NK-92 (cell line): ENCODE measurements around the gene GNB1.
"Not testable (repeated sequence)": the region's sequence is repeated elsewhere in the genome, so short reads cannot be mapped to it uniquely, and the experiment has no call there.

Source experiments
- DNase-seq: peaks from one replicate; lab custom pipeline; 2025; ENCODE audit not compliant: unreplicated experiment; lab: John Stamatoyannopoulos, UW

The GNB1 gene

DNA sequence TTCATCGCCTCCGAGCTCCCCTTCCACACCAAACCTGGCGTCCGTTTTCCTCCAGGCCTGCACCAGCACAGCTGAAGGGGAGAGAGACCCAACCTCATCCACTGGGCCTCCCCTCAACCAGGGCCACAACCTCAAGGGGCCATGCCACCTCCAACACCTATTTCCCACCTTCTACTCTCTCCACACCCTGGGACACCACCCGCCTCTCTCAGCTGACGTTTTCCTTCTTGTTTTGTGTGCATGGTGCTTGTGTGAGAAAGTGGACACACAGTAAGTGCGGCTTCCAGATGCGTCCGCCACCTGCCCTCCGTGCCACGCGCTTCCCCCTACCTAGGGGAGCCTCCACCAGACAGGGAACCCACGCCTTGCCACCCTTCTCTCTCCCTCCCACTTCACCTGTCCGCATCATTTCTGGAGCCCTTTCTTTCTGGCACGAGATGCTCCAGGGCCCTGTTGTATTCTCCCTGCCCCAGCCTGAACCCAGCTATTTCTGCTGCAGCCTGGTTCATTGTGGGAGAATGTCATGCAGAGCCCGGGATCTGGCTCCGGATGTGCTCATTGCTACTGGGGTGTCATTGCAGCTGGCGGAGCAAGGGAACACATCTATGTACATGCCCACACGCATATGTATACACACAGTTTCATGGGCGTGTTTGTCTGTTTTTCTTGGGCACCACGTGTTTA lies 1.3 kb upstream of the GNB1 start:
- DNase-seq, result no peak

DNA sequence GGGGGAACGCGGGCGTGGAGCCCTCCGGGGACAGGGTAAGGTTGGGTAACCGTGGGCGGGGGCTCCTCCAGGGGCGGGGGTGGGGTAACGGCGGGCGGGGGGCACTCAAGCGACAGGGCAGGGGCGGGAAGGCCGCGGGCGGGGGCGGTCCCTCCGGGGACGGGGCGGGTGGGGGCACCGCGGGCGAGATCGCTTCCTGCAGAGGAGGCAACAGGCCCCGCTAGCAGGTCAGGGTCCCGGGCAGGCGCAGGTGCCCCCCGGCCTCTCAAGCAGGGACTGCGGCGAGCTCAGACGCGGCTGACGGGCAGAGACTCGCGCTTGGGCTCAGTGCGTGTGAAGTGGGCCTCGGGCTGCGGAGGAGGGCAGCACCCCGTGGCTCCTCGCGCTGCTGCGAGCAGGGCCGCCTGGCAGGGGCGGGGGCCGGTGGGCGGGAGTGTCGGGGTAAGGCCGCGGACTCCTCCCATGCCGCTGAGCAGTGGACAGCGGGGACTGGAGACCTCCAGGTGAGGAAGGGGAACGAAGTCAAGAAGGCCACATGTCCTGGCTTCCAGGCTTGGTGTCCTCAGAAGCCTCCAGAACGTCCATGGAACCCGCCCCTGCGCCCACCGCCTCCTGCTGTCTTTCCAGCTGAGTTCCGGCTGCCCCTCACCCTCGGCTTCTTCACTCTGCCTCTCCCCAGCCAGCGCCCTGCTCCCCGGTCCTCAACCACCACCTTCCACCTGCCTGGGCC lies 627 bp upstream of the GNB1 start:
- DNase-seq, result peak; percentile 35

DNA sequence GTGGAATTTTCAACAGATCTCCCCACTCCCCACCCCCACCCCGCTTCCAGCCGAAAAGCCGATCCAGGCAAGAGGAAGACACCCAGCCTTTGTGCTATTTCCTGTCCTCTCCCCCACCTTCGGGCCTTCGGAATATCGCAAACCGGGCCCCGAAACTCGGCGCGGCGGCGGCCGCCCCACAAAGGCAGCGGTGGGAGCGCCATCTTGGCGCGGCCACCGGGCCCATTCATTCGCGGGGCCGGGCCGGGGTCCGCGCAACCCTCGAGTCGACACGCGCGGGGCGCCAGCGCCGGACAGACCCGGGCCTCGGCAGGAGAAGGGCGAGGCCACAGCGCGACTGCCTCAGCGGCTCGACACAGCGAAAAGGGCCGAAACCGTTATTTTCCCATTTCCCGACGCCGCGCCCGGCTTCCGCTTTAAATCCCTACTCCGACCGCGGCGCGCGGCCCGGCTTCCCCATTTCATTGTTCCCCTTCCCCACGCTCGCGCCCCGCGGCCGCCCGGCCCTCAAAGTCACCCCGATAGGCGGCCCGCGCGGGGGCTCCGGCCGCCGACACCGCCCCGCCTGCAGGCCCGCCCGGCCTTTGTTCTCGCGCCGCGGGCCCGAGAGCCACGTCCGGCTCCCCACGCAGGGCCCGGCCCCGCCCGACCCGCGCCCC lies 911 bp downstream of the GNB1 start:
- no peak for DNase-seq

DNA sequence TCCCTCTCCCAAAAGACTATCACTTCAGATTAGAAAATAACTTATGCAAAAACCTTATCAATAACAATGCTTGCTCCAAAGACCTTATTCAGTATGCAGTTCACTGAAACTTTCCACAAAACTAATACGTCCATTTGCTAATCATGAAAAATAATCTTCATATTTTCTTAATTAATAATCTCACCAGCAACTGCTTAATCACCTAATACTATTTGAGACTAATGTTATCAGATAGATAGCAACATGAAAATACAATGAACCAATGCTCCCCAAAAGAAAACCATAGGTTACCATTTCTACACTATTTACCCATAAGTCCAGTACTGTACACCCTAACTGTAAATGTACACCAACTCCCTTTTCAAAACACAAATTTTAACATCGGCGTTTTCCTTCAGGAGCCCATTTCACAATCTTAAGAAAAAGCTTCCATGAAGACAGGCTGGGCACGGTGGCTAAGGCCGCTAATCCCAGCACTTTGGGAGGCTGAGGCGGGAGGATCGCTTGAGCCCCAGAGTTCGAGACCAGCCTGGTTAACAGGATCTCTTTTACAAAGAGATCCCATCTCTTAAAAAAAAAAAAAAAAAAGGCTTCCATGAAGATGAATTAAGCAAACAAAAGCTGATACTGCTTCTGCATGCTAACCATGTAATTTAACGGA lies 1.7 kb downstream of the GNB1 start:
- DNase-seq, result no peak

DNA sequence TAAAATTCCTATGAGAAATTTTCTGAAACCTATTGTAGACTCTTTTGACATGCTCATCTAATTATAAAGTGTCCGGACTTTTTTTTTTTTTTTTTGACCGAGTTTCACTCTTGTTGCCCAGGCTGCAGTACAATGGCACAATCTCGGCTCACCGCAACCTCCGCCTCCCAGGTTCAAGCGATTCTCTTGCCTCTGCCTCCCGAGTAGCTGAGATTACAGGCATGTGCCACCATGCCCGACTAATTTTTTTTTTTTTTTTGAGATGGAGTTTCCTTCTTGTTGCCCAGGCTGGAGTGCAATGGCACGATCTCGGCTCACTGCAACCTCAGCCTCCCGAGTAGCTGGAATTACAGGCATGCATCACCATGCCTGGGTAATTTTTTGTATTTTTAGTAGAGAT lies 7.0 kb downstream of the GNB1 start:
- DNase-seq, result not testable (repeated sequence)

DNA sequence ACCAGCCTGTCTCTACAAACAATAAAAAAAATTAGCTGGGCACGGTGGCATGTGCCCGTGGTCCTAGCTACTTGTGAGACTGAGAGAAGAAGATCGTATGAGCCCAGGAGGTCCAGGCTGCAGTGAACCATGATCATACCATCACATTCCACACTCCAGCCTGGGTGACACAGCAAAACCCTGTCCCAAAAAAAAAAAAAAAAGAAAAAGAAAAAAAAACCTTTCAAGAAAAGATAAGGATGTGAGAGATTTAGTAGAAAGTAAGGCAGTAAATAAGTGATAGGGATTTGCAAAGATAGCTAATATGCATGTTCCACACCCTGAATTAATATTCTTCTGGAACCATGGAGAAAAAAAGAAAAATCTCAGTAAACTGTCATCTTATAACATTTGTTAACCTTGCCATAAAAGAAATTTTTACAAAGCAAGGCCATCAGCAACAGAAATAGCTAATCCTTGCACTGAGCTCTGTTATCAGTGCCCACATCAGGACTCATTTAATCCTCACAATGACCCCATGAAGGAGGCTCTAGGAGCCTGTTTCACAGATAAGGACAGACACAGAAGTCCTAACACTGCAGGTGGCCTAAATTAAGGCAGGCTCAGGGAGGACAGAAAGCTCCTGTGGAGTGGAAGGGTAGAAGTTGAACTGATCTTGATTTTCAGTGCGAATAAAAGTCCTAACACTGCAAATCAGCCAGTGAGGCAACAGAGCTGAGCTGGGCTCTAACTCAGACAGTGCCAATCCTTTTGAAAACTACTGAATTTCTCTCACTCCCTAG lies 7.6 kb downstream of the GNB1 start:
- DNase-seq, result no peak

DNA sequence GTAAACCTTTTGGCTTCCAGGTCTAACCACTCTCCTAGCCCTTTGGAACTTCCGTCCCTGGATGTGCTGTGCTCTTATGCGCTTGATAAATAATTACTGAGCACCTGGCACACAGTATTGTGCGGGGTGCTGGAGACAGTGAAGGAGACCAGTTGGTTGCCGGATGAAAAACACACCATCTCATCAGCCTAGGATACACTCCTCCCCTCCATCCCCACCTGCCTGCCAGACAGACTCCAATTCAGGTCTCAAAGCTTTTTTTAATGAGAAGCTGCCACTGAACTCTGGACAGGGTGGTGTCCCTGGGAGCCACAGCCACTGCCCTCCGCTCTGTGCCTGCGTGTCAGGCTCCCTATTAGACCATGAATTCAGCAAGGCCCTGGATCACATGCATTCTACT lies 9.2 kb downstream of the GNB1 start:
- no peak for DNase-seq

DNA sequence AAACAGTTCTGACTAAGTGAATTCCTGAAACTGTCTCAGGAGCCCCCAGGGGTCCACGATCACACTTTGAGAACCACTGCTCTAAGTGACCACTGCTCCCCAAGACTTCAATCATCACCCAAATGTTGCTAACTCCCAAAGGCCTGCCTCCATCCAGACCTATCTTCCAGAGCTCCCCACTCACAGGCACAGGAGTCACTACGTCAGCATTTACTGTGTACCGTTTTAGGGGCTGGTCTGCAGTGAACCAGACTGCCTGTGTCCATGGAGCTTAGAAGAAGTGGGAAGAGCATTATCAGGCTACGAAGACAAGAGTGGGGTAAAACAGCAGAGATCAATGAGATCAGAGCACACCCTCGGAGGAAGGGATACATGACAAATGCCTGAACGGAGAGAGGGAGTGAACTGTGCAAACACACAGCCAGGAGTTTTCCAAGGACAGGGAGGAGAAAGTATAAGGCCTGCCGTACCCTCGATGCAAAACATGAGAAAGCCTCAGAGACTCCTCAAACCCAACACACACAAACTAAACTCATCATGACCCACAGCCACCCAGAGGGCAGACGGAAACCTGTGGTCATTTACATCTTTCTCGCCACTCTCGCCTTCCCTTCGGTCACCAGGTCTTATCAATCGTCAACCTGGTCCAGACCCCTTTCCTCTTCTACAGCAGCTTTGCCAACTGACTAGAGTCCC lies 10.1 kb downstream of the GNB1 start:
- no peak for DNase-seq

DNA sequence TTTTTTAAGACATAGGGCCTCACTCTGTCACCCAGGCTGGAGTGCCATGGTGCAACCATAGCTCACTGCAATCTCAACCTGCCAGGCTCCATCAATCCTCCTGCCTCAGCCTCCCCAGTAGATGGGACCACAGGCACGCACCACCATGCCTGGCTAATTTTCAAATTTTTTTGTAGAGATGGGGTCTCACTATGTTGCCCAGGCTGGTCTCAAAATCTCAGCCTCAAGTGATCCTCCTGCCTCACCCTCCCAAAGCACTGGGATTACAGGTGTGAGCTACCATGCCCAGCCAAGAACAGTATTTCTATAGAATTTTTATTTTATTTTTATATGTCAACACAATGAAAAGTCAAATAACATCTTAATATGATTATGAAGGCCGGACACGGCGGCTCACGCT lies 10.9 kb downstream of the GNB1 start:
- DNase-seq, result no peak

DNA sequence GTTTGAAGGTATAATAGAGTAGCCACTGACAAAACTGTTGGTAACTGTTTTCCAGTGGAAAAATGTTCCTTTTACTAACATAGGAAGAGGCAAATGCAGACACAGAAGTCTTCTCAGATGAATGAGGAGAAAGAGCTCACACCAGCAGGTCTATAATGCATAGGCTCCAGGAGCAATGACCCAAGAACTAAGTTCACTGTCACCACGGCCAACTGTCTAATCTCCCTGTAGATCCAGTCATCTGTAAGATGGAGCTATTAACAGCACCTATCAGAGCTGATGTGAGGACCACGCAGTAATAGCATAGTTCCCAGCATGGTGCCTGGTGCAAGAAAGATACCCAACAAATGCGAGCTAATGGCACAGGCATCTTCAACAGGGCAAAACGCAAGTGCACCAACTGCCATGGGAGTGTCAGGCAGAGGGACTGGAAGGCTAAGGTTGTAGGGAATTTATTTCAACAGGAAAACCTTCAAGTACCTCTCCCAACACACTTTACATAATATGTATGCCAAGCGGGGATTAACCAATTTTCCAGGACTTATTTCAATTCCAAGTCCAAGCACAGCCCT lies 12.9 kb downstream of the GNB1 start:
- no peak for DNase-seq

DNA sequence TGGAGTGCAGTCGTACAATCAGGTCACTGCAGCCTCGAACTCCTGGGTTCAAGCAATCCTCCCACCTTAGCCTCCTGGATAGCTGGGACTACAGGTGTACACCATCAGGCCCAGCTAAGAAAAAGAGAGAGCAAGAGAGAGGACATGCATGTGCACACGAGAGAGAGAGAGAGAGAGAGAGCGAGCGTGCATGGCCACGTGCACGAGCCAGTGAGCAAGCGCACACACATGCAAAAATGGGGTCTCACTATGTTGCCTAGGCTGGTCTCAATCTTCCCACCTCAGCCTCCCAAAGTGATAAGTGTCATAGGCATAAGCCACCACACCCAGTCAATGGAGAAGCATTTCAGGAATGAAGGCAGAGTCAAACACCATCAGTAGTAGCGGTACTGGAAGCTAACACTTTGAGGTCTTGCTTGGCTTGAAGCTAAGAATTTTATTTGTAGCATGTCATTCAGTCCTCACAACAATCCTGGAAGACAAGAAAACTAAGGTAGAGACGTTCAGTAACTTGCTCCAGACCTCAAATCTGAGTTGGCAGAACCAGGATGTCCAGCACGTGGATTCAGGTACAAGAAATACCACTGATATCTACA lies 14.5 kb downstream of the GNB1 start:
- DNase-seq, result no peak

DNA sequence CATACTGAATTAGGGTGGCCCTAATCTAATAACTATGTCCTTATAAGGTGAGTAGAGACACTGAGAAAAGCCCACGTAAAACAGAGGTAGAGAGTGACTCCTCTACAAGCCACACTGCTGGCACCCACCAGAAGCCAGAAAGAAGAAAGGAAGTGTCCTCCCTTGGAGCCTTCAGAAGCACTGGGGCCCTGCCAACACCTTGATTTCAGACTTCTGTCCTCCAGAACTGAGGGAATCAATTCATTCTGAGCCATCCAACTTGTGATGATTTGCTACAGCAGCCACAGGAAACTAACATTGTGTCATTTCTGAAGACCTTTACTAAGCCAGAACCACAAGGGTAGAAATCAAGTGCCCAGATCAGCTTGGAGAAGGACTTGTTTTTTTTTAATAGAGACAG lies 15.0 kb downstream of the GNB1 start:
- DNase-seq, result no peak

DNA sequence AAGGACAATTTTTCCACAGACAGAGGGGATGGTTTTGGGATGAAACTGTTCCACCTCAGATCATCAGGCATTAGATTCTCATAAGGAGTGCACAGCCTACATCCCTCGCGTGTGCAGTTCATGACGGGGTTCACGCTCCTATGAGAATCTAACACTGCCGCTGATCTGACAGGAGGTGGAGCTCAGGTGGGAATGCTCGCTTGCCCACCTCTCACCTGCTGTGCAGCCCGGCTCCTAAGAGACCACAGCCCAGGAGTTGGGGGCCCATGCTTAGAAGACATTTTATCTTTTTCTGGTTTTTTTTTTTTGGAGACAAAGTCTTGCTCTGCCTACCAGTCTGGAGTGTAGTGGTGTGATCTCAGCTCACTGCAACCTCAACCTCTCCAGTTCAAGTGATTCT lies 16.0 kb downstream of the GNB1 start:
- DNase-seq, result no peak

DNA sequence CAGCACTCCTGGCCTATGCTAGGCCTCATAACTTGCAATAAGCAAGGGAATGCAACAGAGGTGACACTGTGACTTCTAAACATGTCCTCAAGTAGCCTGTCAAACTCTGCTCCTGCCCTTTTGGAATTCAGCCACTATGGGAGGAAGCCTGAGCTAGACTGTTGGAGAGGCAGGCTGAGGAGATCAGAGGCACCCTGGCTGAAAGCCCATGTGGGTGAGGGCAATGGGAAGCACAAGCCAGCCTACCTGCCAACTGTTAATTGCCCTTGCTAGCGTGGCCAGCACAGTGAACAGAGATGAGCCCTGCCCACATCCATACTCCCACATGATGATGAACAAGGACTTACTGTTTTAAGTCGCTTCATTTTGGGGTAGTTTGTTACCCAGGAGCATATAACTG lies 17.7 kb downstream of the GNB1 start:
- no peak for DNase-seq

DNA sequence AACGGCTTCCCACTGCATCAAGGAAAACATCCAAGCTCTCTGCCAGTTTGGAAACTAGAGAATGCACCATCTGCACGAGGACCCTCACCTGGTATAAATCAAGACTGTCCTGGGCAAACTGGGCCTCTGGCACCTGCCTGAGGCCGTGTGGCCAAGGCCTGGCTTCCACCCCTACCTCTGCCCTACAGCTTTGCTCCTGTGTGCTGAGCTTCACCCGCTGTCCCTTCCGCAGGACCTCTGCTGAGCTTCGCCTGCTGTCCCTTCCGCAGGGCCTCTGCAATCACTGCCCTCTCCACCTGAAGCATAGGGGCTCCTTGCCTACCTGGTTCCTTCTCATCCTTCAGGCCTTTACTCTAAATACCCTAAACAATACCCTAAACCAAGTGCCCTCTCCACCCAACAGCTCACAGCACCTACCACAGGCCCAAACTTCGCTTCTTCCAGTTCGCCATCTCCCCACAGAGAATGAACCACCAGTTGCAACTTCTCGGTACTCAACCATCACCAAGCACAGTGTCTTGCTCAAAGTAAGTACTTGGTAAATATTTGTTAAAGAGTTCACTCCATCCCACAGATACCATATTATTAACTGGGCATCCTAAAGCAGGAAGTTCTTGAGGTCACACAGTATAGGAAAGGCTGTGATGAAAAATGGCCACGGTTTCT lies 18.4 kb downstream of the GNB1 start:
- no peak for DNase-seq

DNA sequence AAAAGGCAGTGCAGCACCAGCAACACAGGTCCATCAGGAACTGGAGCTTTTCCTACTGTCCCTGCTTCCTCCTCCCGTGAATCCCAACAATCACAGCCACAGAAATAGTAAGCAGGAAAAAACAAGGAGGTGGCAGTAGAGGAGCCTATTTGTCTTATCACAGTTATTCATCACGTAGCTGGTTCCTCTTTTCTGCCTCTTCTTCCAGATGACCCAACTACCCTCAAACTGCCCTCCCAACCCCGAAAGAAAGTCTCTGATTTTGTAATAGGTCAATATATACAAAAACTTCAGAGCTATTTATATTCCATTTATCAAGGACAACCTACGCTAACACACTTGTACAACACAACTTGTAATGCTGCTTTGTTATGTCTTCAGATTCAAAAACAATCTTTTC lies 21.4 kb downstream of the GNB1 start:
- no peak for DNase-seq

DNA sequence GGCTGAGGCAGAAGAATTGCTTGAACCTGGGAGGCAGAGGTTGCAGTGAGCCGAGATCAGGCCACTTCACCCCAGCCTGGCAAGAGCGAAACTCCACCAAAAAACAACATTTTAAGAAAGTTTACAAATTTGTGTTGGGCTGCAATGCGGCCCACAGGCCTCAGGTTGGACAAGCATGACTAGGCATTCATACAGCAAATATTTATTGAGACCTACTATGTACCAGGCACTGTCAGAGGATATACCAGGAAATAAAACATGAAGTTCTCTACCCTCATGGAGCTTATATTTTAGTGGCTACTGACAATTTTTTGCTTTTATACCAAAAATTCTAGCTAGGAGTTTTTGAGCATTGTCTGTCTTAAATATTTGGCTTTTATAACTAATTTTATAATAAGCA lies 23.7 kb downstream of the GNB1 start:
- no peak for DNase-seq

DNA sequence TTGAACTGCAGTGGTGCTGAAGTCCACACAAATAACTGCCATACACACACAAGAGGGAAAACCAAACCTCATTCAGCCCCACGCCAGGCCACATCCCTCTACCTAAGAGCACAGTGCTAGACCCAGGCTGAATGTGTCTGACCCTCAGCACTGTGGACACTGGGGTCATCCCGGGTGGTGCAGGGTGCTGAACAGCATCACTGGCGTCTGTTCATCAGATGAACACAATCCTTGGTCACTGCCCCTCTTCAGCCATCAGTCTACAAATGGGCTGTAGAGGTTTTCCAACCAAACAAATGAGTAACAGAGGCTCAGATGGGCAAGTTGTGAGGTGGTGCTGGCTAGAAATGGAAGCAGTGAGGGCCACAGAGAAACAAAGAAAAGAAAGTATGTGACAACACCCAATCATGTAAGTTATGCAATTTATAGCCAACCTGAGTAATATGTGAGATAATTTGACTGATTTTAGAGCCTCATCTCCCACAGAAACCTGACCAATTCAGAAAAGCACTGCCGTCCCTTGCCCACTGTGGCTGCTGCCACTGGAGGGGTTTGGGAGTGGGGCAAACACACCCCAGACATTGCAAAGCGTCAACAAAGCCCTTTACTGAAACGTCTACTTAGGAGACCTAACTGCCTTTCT lies 27.9 kb downstream of the GNB1 start:
- no peak for DNase-seq
